Prostate gland (tissue), 2 donors: Measurements from ENCODE around the gene C8A.

Experiments used
- POLR2A ChIP-seq: fragments of 450-650 bp; IDR thresholded peaks from one replicate; pipeline ENCODE4 v1.6.1; 2016; ENCODE audit warnings: antibody characterized with exemption, mild to moderate bottlenecking
- POLR2AphosphoS5 ChIP-seq: sonication (generic); formaldehyde crosslinking; IDR thresholded peaks from one replicate; pipeline ENCODE4 v1.6.1; 2017; ENCODE audit warnings: antibody characterized with exemption
- TF ChIP-seq, protein P1 (sequence below), 4 experiments: fragments of 200-600 bp in 2 of 4; fragments of 450-650 bp in 2 of 4; sonication (generic) in 2 of 4; IDR thresholded peaks; 1 replicate in 3 of 4; 2 replicates in 1 of 4; pipeline ENCODE4 v1.5.1; 2016 to 2019; ENCODE audit warnings: antibody characterized with exemption in 4 of 4, mild to moderate bottlenecking in 2 of 4, moderate library complexity in 2 of 4

DNA sequence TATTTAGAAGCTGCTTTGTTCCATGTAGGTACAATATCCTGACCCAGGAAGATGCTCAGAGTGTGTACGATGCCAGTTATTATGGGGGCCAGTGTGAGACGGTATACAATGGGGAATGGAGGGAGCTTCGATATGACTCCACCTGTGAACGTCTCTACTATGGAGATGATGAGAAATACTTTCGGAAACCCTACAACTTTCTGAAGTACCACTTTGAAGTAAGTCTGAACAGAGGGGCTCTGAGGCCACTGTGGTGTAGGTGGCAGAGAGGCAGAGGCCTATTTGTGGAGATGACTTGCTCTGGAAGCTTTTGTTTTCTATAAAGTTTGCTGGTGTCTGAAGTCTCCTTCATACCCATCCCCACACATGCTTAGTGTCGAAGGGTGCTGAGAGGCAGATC is 26.8 kb downstream of the C8A start:
- TF ChIP-seq POLR2AphosphoS5 (no peak), POLR2A (no peak)
- TF ChIP-seq, protein P1, sequence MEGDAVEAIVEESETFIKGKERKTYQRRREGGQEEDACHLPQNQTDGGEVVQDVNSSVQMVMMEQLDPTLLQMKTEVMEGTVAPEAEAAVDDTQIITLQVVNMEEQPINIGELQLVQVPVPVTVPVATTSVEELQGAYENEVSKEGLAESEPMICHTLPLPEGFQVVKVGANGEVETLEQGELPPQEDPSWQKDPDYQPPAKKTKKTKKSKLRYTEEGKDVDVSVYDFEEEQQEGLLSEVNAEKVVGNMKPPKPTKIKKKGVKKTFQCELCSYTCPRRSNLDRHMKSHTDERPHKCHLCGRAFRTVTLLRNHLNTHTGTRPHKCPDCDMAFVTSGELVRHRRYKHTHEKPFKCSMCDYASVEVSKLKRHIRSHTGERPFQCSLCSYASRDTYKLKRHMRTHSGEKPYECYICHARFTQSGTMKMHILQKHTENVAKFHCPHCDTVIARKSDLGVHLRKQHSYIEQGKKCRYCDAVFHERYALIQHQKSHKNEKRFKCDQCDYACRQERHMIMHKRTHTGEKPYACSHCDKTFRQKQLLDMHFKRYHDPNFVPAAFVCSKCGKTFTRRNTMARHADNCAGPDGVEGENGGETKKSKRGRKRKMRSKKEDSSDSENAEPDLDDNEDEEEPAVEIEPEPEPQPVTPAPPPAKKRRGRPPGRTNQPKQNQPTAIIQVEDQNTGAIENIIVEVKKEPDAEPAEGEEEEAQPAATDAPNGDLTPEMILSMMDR (IDR thresholded peaks at IDR 0.05) = no peak
